ENCODE results near the gene PRKAR1B.
"Not testable (repeated sequence)": the region's sequence is repeated elsewhere in the genome, so short reads cannot be mapped to it uniquely, and the experiment has no call there.

Gene PRKAR1B

GRCh38 chr7:756928-757560, 30.0 kb upstream of the PRKAR1B start:
- DNase-seq (ENCODE audit: low read depth), result no peak

GRCh38 chr7:756231-756927, 29.3 kb upstream of the PRKAR1B start:
- DNase-seq (ENCODE audit: low read depth), result no peak

GRCh38 chr7:755413-755805, 28.3 kb upstream of the PRKAR1B start:
- no peak for DNase-seq (ENCODE audit: low read depth)

- no peak for DNase-seq (ENCODE audit: low read depth)
These were observed 27.7 kb upstream of the PRKAR1B start for GRCh38 chr7:754531-755412.

- no peak for DNase-seq (ENCODE audit: low read depth)
These were observed 26.1 kb upstream of the PRKAR1B start for GRCh38 chr7:753190-753589.

GRCh38 chr7:752256-752655, 25.2 kb upstream of the PRKAR1B start:
- DNase-seq (ENCODE audit: low read depth), result not testable (repeated sequence)

- no peak for DNase-seq (ENCODE audit: low read depth)
These were observed 24.7 kb upstream of the PRKAR1B start for GRCh38 chr7:751826-752225.

- no peak for DNase-seq (ENCODE audit: low read depth)
These were observed 23.2 kb upstream of the PRKAR1B start for GRCh38 chr7:750111-750905.

GRCh38 chr7:749140-749551, 22.1 kb upstream of the PRKAR1B start:
- DNase-seq (ENCODE audit: low read depth), result no peak

- DNase-seq (ENCODE audit: low read depth), result no peak
These were observed 21.4 kb upstream of the PRKAR1B start for GRCh38 chr7:748446-748845.

- DNase-seq (ENCODE audit: low read depth), result no peak
These were observed 20.1 kb upstream of the PRKAR1B start for GRCh38 chr7:747186-747585.

- DNase-seq (ENCODE audit: low read depth), result no peak
These were observed 19.3 kb upstream of the PRKAR1B start for GRCh38 chr7:746155-747061.

- no peak for DNase-seq (ENCODE audit: low read depth)
These were observed 18.5 kb upstream of the PRKAR1B start for GRCh38 chr7:745431-746154.

- DNase-seq (ENCODE audit: low read depth), result no peak
These were observed 17.9 kb upstream of the PRKAR1B start for GRCh38 chr7:744854-745430.

- not testable (repeated sequence) for DNase-seq (ENCODE audit: low read depth)
These were observed 17.0 kb upstream of the PRKAR1B start for GRCh38 chr7:744128-744520.

- not testable (repeated sequence) for DNase-seq (ENCODE audit: low read depth)
These were observed 16.5 kb upstream of the PRKAR1B start for GRCh38 chr7:743341-744127.

GRCh38 chr7:742791-743190, 15.7 kb upstream of the PRKAR1B start:
- DNase-seq (ENCODE audit: low read depth), result no peak

- DNase-seq (ENCODE audit: low read depth), result no peak
These were observed 14.8 kb upstream of the PRKAR1B start for GRCh38 chr7:741850-742249.

- no peak for DNase-seq (ENCODE audit: low read depth)
These were observed 14.2 kb upstream of the PRKAR1B start for GRCh38 chr7:741191-741671.

Measured in stimulated activated CD8-positive, alpha-beta memory T cell treated with anti-CD3 and anti-CD28 coated beads, Interleukin-7, amount 100 ng/mL, for 24 hours (primary cell).